Measurements from ENCODE around the gene UBL4A. TPM values are rescaled to one million over a fixed set of nuclear protein-coding genes. Genes with fewer than 3 reads are reported as not detected.

UBL4A gene
- total RNA-seq, 1 experiment from 2014 or later = 37.4 TPM

DNA sequence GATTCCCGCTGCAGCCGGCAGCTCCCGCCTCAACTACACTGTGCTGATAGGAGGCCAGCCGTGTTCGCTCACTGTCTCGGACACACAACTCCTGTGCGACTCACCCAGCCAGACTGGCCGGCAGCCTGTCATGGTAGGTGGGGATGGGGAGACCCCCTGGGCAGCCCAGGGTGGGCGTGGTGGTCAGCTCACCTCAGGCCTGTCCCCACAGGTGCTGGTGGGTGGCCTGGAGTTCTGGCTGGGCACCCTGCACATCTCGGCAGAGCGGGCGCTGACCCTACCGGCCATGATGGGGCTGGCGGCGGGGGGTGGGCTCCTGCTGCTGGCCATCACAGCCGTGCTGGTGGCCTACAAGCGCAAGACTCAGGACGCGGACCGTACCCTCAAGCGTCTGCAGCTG lies 18.9 kb downstream of the UBL4A start:
- no peak overlapping the region for H3K4me2 ChIP-seq (ENCODE audit: low read length)
- BruUV-seq (replicated peaks) = no TSS peak
- CTCF ChIA-PET = no interaction called here
- H3K9ac ChIP-seq (ENCODE audit: low read length) = no peak overlapping the region
- no peaks in the 10 kb centered on the region for H3K4me1 ChIP-seq (ENCODE audit: control insufficient read depth in 1 of 2, insufficient read depth in 2 of 2, low read length in 2 of 2)
- ATAC-seq (no peak), DNase-seq (ENCODE audit: low read depth, low spot score) (no peak)
- H2AFZ ChIP-seq (ENCODE audit: low read depth, low read length, poor library complexity, severe bottlenecking) = no peak overlapping the region
- H3K9me2 ChIP-seq (ENCODE audit: insufficient read depth) = no peaks in the 10 kb centered on the region
- no peaks in the 10 kb centered on the region for H4K20me1 ChIP-seq (ENCODE audit: insufficient read depth)
- RAD21 ChIA-PET (ENCODE audit: low non-redundant PET in 1 of 2, low total read pairs in 2 of 2, uncharacterized antibody in 2 of 2, unreplicated experiment in 2 of 2) = no interaction called here
- peaks cover 2 to 4% of the 10 kb centered on the region in 2 experiments; a peak in 1 of 4 replicates for H3K36me3 ChIP-seq (ENCODE audit: control insufficient read depth in 1 of 2, insufficient read depth in 2 of 2, low read length in 2 of 2)
- no peaks in the 10 kb centered on the region for H3K27me3 ChIP-seq (ENCODE audit: insufficient read depth, low read length)
- no peak overlapping the region for H3K4me3 ChIP-seq (replicated peaks in 1 of 2; ENCODE audit: low read depth in 1 of 2, low read length in 2 of 2)
- TF ChIP-seq, protein P1, sequence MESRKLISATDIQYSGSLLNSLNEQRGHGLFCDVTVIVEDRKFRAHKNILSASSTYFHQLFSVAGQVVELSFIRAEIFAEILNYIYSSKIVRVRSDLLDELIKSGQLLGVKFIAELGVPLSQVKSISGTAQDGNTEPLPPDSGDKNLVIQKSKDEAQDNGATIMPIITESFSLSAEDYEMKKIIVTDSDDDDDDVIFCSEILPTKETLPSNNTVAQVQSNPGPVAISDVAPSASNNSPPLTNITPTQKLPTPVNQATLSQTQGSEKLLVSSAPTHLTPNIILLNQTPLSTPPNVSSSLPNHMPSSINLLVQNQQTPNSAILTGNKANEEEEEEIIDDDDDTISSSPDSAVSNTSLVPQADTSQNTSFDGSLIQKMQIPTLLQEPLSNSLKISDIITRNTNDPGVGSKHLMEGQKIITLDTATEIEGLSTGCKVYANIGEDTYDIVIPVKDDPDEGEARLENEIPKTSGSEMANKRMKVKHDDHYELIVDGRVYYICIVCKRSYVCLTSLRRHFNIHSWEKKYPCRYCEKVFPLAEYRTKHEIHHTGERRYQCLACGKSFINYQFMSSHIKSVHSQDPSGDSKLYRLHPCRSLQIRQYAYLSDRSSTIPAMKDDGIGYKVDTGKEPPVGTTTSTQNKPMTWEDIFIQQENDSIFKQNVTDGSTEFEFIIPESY (IDR thresholded peaks at IDR 0.05; ENCODE audit: extremely low read depth, insufficient replicate concordance, low read length) = no peak
- no peak for TF ChIP-seq POLR2AphosphoS5 (IDR thresholded peaks at IDR 0.05; ENCODE audit: low read depth, low read length)
- TF ChIP-seq CBX3 (IDR thresholded peaks at IDR 0.05; ENCODE audit: low read depth) = no peak
- no peak for TF ChIP-seq SRF (IDR thresholded peaks at IDR 0.05; ENCODE audit: low read depth)
- TF ChIP-seq, protein P2, sequence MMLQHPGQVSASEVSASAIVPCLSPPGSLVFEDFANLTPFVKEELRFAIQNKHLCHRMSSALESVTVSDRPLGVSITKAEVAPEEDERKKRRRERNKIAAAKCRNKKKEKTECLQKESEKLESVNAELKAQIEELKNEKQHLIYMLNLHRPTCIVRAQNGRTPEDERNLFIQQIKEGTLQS (IDR thresholded peaks at IDR 0.05) = no peak
- intact Hi-C loops (cut with micrococcal nuclease) = no loop called here
- H3K27ac ChIP-seq (ENCODE audit: low read depth, low read length) = no peak overlapping the region
- H3K9me3 ChIP-seq (ENCODE audit: control insufficient read depth in 1 of 2, insufficient read depth in 1 of 2, low read depth in 1 of 2, low read length in 2 of 2) = no peaks in the 10 kb centered on the region
- POLR2A ChIA-PET = no interaction called here
- no peaks in the 10 kb centered on the region for H3K79me2 ChIP-seq (ENCODE audit: insufficient read depth, low read length)

DNA sequence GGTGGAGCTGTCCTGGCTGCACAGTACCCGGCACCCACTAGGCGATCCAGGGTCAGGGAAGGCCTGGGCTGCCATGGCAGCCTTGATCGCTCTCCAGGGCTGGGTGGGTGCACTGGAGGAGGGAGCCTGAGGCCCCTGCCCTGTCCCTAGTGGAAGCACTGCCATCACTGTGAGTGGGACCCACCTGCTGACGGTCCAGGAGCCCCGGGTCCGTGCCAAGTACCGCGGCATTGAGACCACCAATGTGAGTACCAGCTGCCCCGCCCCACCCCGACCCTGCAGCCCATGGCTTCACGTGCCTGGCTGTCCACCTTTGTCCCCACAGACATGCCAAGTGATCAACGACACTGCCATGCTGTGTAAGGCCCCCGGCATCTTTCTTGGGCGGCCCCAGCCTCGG lies 19.5 kb downstream of the UBL4A start:
- Histone ChIP-seq H3K9me3 (ENCODE audit: control insufficient read depth in 1 of 2, insufficient read depth in 1 of 2, low read depth in 1 of 2, low read length in 2 of 2) (no peaks in the 10 kb centered on the region), H3K79me2 (ENCODE audit: insufficient read depth, low read length) (no peaks in the 10 kb centered on the region), H2AFZ (ENCODE audit: low read depth, low read length, poor library complexity, severe bottlenecking) (no peak overlapping the region), H3K4me2 (ENCODE audit: low read length) (no peak overlapping the region), H3K36me3 (ENCODE audit: control insufficient read depth in 1 of 2, insufficient read depth in 2 of 2, low read length in 2 of 2) (peaks cover 2 to 4% of the 10 kb centered on the region in 2 experiments; a peak in 1 of 4 replicates), H3K4me1 (ENCODE audit: control insufficient read depth in 1 of 2, insufficient read depth in 2 of 2, low read length in 2 of 2) (no peaks in the 10 kb centered on the region), H4K20me1 (ENCODE audit: insufficient read depth) (no peaks in the 10 kb centered on the region), H3K9ac (ENCODE audit: low read length) (no peak overlapping the region), H3K9me2 (ENCODE audit: insufficient read depth) (no peaks in the 10 kb centered on the region), H3K27ac (ENCODE audit: low read depth, low read length) (no peak overlapping the region), H3K4me3 (replicated peaks in 1 of 2; ENCODE audit: low read depth in 1 of 2, low read length in 2 of 2) (no peak overlapping the region), H3K27me3 (ENCODE audit: insufficient read depth, low read length) (no peaks in the 10 kb centered on the region)
- CTCF ChIA-PET = no interaction called here
- ATAC-seq = no peak
- RAD21 ChIA-PET (ENCODE audit: low non-redundant PET in 1 of 2, low total read pairs in 2 of 2, uncharacterized antibody in 2 of 2, unreplicated experiment in 2 of 2) = no interaction called here
- no TSS peak for BruUV-seq (replicated peaks)
- DNase-seq (ENCODE audit: low read depth, low spot score) = no peak
- POLR2A ChIA-PET = no interaction called here
- intact Hi-C loops (cut with micrococcal nuclease) = no loop called here
- TF ChIP-seq EGR1 (IDR thresholded peaks at IDR 0.05; ENCODE audit: low read depth) (no peak), ELF1 (IDR thresholded peaks at IDR 0.05; ENCODE audit: borderline replicate concordance, low read depth) (no peak), POLR2A (IDR thresholded peaks at IDR 0.05; ENCODE audit: borderline replicate concordance, extremely low read depth, insufficient read depth, insufficient read length) (no peak), ZFX (IDR thresholded peaks at IDR 0.05) (no peak), POLR2AphosphoS5 (IDR thresholded peaks at IDR 0.05; ENCODE audit: low read depth, low read length) (no peak), ZNF274 (IDR thresholded peaks at IDR 0.05; ENCODE audit: low read depth, low read length) (no peak), CBX3 (IDR thresholded peaks at IDR 0.05; ENCODE audit: low read depth) (no peak), JUND (IDR thresholded peaks at IDR 0.05) (no peak), CEBPB (IDR thresholded peaks at IDR 0.05; ENCODE audit: low read depth) (no peak), RAD21 (IDR thresholded peaks at IDR 0.05; ENCODE audit: low read depth) (no peak), SP1 (IDR thresholded peaks at IDR 0.05; ENCODE audit: low read depth) (no peak), YY1 (IDR thresholded peaks at IDR 0.05; ENCODE audit: extremely low read depth, insufficient replicate concordance, low read depth, low read length) (no peak), FOSL1 (IDR thresholded peaks at IDR 0.05; ENCODE audit: low read depth) (no peak)
- TF ChIP-seq, protein P3, sequence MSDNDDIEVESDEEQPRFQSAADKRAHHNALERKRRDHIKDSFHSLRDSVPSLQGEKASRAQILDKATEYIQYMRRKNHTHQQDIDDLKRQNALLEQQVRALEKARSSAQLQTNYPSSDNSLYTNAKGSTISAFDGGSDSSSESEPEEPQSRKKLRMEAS (IDR thresholded peaks at IDR 0.05) = no peak
- TF ChIP-seq, protein P4, sequence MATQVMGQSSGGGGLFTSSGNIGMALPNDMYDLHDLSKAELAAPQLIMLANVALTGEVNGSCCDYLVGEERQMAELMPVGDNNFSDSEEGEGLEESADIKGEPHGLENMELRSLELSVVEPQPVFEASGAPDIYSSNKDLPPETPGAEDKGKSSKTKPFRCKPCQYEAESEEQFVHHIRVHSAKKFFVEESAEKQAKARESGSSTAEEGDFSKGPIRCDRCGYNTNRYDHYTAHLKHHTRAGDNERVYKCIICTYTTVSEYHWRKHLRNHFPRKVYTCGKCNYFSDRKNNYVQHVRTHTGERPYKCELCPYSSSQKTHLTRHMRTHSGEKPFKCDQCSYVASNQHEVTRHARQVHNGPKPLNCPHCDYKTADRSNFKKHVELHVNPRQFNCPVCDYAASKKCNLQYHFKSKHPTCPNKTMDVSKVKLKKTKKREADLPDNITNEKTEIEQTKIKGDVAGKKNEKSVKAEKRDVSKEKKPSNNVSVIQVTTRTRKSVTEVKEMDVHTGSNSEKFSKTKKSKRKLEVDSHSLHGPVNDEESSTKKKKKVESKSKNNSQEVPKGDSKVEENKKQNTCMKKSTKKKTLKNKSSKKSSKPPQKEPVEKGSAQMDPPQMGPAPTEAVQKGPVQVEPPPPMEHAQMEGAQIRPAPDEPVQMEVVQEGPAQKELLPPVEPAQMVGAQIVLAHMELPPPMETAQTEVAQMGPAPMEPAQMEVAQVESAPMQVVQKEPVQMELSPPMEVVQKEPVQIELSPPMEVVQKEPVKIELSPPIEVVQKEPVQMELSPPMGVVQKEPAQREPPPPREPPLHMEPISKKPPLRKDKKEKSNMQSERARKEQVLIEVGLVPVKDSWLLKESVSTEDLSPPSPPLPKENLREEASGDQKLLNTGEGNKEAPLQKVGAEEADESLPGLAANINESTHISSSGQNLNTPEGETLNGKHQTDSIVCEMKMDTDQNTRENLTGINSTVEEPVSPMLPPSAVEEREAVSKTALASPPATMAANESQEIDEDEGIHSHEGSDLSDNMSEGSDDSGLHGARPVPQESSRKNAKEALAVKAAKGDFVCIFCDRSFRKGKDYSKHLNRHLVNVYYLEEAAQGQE (IDR thresholded peaks at IDR 0.05; ENCODE audit: low read depth) = no peak
